Measurements from ENCODE around the gene RFLNA.

- TF ChIP-seq POLR2AphosphoS5 (IDR thresholded peaks at IDR 0.05): no peak
- no peak for TF ChIP-seq CTCF (IDR thresholded peaks at IDR 0.05)
- no peak for TF ChIP-seq POLR2A (IDR thresholded peaks at IDR 0.05)
Observed at GRCh38 chr12:124282287-124282686, 12.6 kb upstream of the RFLNA start.
